Neural cell (in vitro differentiated cells): Measurements from ENCODE around the gene EPC2. TPM values are rescaled to one million over a fixed set of nuclear protein-coding genes. Genes with fewer than 3 reads are reported as not detected.

Source experiments
- H2AFZ ChIP-seq: fragments of 200-600, 300-800 bp; sonication (generic), shearing (Covaris generic); 2 replicates; pipeline ENCODE4 v1.6.0; 2014; ENCODE audit warnings: low read depth, mild to moderate bottlenecking, antibody characterized with exemption, low read length, moderate library complexity
- H3F3A ChIP-seq: fragments of 200-600 bp; shearing (Covaris generic); 2 replicates; pipeline ENCODE4 v1.6.1; 2016; ENCODE audit warnings: mild to moderate bottlenecking, moderate library complexity, mixed read lengths, antibody characterized with exemption, low read length; ENCODE audit not compliant: insufficient read depth, poor library complexity, severe bottlenecking
- H3K27ac ChIP-seq: fragments of 200-600, 300-800 bp; sonication (generic), shearing (Covaris generic); 2 replicates; pipeline ENCODE4 v1.5.1; 2014; ENCODE audit warnings: mild to moderate bottlenecking, low read length, moderate library complexity
- H3K27me3 ChIP-seq: fragments of 300-800, 200-600 bp; sonication (generic), shearing (Covaris generic); 2 replicates; pipeline ENCODE4 v1.6.0; 2014; ENCODE audit warnings: mild to moderate bottlenecking, low read depth, low read length, moderate library complexity; ENCODE audit not compliant: insufficient read depth
- H3K36me3 ChIP-seq: fragments of 300-800, 200-600 bp; sonication (generic), shearing (Covaris generic); 2 replicates; pipeline ENCODE4 v1.5.1; 2014; ENCODE audit warnings: mild to moderate bottlenecking, antibody characterized with exemption, low read length, moderate library complexity; ENCODE audit not compliant: insufficient read depth
- H3K4me2 ChIP-seq: fragments of 300-800, 200-600 bp; sonication (generic), shearing (Covaris generic); 2 replicates; pipeline ENCODE4 v1.6.0; 2014; ENCODE audit warnings: mild to moderate bottlenecking, low read length
- H3K4me3 ChIP-seq: fragments of 300-800, 200-600 bp; sonication (generic), shearing (Covaris generic); 2 replicates; pipeline ENCODE4 v1.5.1; 2014; ENCODE audit warnings: mild to moderate bottlenecking, low read length, moderate library complexity
- H3K79me2 ChIP-seq: fragments of 200-600 bp; shearing (Covaris generic); replicated peaks from 2 replicates; pipeline ENCODE4 v1.6.0; 2014; ENCODE audit warnings: mild to moderate bottlenecking, low read length, moderate library complexity; ENCODE audit not compliant: insufficient read depth
- H3K9ac ChIP-seq: fragments of 300-800, 200-600 bp; sonication (generic), shearing (Covaris generic); 2 replicates; pipeline ENCODE4 v1.6.1; 2016; ENCODE audit warnings: mild to moderate bottlenecking, low read length, mixed read lengths
- H3K9me2 ChIP-seq: fragments of 200-600 bp; shearing (Covaris generic); 2 replicates; pipeline ENCODE4 v1.6.1; 2016; ENCODE audit warnings: mild to moderate bottlenecking, low read length, mixed read lengths; ENCODE audit not compliant: insufficient read depth
- H3K9me3 ChIP-seq: fragments of 200-600, 300-800 bp; sonication (generic), shearing (Covaris generic); 2 replicates; pipeline ENCODE4 v1.6.1; 2016; ENCODE audit warnings: mild to moderate bottlenecking, mixed run types, low read length, moderate library complexity, mixed read lengths
- H4K20me1 ChIP-seq: fragments of 200-600 bp; shearing (Covaris generic); 2 replicates; pipeline ENCODE4 v1.6.1; 2016; ENCODE audit warnings: mild to moderate bottlenecking, mixed run types; ENCODE audit not compliant: insufficient read depth
- CTCF ChIP-seq: fragments of 450-650 bp; IDR thresholded peaks from 2 replicates; pipeline ENCODE4 v1.5.1; 2014; ENCODE audit warnings: antibody characterized with exemption, mild to moderate bottlenecking, moderate library complexity; ENCODE audit not compliant: poor library complexity, severe bottlenecking
- EP300 ChIP-seq: fragments of 450-650 bp; conservative IDR thresholded peaks from 2 replicates; pipeline ENCODE4 v1.6.1; 2014; ENCODE audit warnings: antibody characterized with exemption, mild to moderate bottlenecking, moderate library complexity; ENCODE audit not compliant: poor library complexity, severe bottlenecking
- EZH2 ChIP-seq: fragments of 200-600, 300-800 bp; shearing (Covaris generic), sonication (generic); IDR thresholded peaks from 2 replicates; pipeline ENCODE4 v1.6.1; 2014; ENCODE audit warnings: antibody characterized with exemption, low read length, borderline replicate concordance, mild to moderate bottlenecking; ENCODE audit not compliant: insufficient read depth, poor library complexity, severe bottlenecking
- MXI1 ChIP-seq: fragments of 450-650 bp; conservative IDR thresholded peaks from 2 replicates; pipeline ENCODE4 v1.6.1; 2014; ENCODE audit warnings: antibody characterized with exemption, mild to moderate bottlenecking; ENCODE audit not compliant: poor library complexity, severe bottlenecking
- POLR2AphosphoS5 ChIP-seq: IDR thresholded peaks from 2 replicates; pipeline ENCODE4 v1.6.1; 2012
- RAD21 ChIP-seq: fragments of 450-650 bp; conservative IDR thresholded peaks from 2 replicates; pipeline ENCODE4 v1.6.1; 2014; ENCODE audit warnings: antibody characterized with exemption, mild to moderate bottlenecking, moderate library complexity
- REST ChIP-seq: IDR thresholded peaks from 2 replicates; pipeline ENCODE4 v1.6.1; 2012; ENCODE audit warnings: borderline replicate concordance
- SMC3 ChIP-seq: fragments of 450-650 bp; conservative IDR thresholded peaks from 2 replicates; pipeline ENCODE4 v1.6.1; 2014; ENCODE audit warnings: antibody characterized with exemption, mild to moderate bottlenecking, moderate library complexity; ENCODE audit not compliant: poor library complexity
- TAF1 ChIP-seq: IDR thresholded peaks from 2 replicates; pipeline ENCODE4 v1.6.1; 2012; ENCODE audit warnings: low read depth
- polyA plus RNA-seq: library from polyadenylated mRNA; depleted of rRNA; stranded (reverse); fragments of >200 nt; gene quantifications from 2 replicates; pipeline ENCODE4 v1.2.3, GENCODE V29; 2014

EPC2 gene
- polyA plus RNA-seq, 1 donor from 2014 or later, result 43.9 TPM

- Histone ChIP-seq H3F3A (no peaks in the 10 kb centered on the region), H3K27me3 (no peaks in the 10 kb centered on the region), H3K4me2 (no peak overlapping the region), H3K9me2 (no peaks in the 10 kb centered on the region), H3K27ac (no peak overlapping the region), H3K36me3 (no peaks in the 10 kb centered on the region), H3K9me3 (peaks cover 7% of the 10 kb centered on the region), H4K20me1 (no peaks in the 10 kb centered on the region), H3K79me2 (peaks cover 47% of the 10 kb centered on the region), H3K9ac (no peak overlapping the region), H2AFZ (no peak overlapping the region), H3K4me3 (no peak overlapping the region)
- TF ChIP-seq SMC3 (no peak), TAF1 (no peak), CTCF (no peak), REST (no peak), RAD21 (no peak), MXI1 (no peak), POLR2AphosphoS5 (no peak), EZH2 (no peak), EP300 (no peak)
Observed at GRCh38 chr2:148699830-148700229, 55.3 kb downstream of the EPC2 start.

- Histone ChIP-seq H2AFZ (no peak overlapping the region), H3K9me2 (no peaks in the 10 kb centered on the region), H3K9me3 (peaks cover 7% of the 10 kb centered on the region), H3K79me2 (peaks cover 47% of the 10 kb centered on the region), H3K27ac (no peak overlapping the region), H3K27me3 (no peaks in the 10 kb centered on the region), H3K9ac (no peak overlapping the region), H3K4me2 (no peak overlapping the region), H3K36me3 (no peaks in the 10 kb centered on the region), H3K4me3 (no peak overlapping the region), H4K20me1 (no peaks in the 10 kb centered on the region), H3F3A (no peaks in the 10 kb centered on the region)
- TF ChIP-seq EP300 (no peak), REST (no peak), EZH2 (no peak), SMC3 (no peak), POLR2AphosphoS5 (no peak), MXI1 (no peak), CTCF (no peak), RAD21 (no peak), TAF1 (no peak)
Observed at GRCh38 chr2:148701039-148701438, 56.5 kb downstream of the EPC2 start.
